ENCODE measurements around the gene RIPOR1.

RIPOR1 gene

DNA sequence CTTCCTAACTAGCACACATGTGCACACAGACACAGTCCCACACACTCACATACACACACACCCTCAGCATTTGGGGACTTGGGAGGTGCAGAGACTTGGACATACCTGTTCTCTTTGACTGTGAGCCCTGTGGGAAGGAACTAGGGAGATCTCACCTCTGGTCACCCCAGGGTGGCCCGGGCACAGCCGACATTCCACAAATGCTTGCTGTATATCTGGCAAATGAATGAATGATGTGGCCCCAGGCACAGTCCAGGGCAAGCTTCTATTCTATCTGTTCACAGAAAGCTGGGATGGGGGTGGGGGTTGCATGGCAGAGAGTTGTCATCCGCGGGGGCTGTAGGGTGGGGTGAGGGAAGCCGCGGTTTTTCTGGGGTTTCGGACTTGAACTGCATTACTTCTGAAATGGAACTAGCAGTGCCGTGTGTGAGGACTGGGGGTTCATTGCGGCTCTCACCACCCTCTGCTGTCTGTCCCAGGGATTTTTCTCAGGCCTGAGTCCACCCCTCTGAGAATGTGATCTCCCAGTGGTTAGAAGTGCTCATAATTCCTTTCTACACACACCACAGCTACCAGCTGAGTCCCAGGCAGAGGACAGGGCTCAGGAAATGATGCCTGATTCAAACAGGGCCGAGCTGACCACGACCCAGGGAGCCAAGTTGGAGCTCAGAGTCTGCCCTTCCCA, 3.3 kb upstream of the RIPOR1 start:
- H3K27me3 ChIP-seq (ENCODE audit: control insufficient read depth, low read length): peaks cover 9% of the 10 kb centered on the region
- no peaks in the 10 kb centered on the region for H3K9me2 ChIP-seq (replicated peaks; ENCODE audit: control insufficient read depth, low read length)
- H3K9me3 ChIP-seq (ENCODE audit: control insufficient read depth, insufficient read depth, low read length): no peaks in the 10 kb centered on the region
- H3K79me2 ChIP-seq (ENCODE audit: control insufficient read depth, low read length): no peaks in the 10 kb centered on the region; the same call in 1 of the 2 replicates
- H3K4me1 ChIP-seq (ENCODE audit: control insufficient read depth, low read length): peaks cover 35% of the 10 kb centered on the region
- no peaks in the 10 kb centered on the region for H4K20me1 ChIP-seq (ENCODE audit: control insufficient read depth, insufficient read depth, low read depth, low read length)
- no peak overlapping the region for H3K27ac ChIP-seq (ENCODE audit: low read depth, low read length)
- H3K36me3 ChIP-seq (ENCODE audit: control insufficient read depth, low read length): no peaks in the 10 kb centered on the region
- no peak for TF ChIP-seq EZH2phosphoT487 (IDR thresholded peaks at IDR 0.05; ENCODE audit: borderline replicate concordance, low read length)
- TF ChIP-seq, protein P1, sequence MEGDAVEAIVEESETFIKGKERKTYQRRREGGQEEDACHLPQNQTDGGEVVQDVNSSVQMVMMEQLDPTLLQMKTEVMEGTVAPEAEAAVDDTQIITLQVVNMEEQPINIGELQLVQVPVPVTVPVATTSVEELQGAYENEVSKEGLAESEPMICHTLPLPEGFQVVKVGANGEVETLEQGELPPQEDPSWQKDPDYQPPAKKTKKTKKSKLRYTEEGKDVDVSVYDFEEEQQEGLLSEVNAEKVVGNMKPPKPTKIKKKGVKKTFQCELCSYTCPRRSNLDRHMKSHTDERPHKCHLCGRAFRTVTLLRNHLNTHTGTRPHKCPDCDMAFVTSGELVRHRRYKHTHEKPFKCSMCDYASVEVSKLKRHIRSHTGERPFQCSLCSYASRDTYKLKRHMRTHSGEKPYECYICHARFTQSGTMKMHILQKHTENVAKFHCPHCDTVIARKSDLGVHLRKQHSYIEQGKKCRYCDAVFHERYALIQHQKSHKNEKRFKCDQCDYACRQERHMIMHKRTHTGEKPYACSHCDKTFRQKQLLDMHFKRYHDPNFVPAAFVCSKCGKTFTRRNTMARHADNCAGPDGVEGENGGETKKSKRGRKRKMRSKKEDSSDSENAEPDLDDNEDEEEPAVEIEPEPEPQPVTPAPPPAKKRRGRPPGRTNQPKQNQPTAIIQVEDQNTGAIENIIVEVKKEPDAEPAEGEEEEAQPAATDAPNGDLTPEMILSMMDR (IDR thresholded peaks at IDR 0.05; ENCODE audit: low read depth, low read length, poor library complexity, severe bottlenecking): no peak
- no peak overlapping the region for H3K4me3 ChIP-seq (ENCODE audit: low read length)
- H3F3A ChIP-seq (ENCODE audit: control insufficient read depth, insufficient read depth): peaks cover 2% of the 10 kb centered on the region; the same call in 1 of the 2 replicates
- H3K4me2 ChIP-seq (ENCODE audit: low read length): no peak overlapping the region

- H3K4me1 ChIP-seq (ENCODE audit: control insufficient read depth, low read length): peaks cover 36% of the 10 kb centered on the region
- H3K4me2 ChIP-seq (ENCODE audit: low read length): no peak overlapping the region
- H3K9me3 ChIP-seq (ENCODE audit: control insufficient read depth, insufficient read depth, low read length): no peaks in the 10 kb centered on the region
- peaks cover 4% of the 10 kb centered on the region for H3K79me2 ChIP-seq (ENCODE audit: control insufficient read depth, low read length)
- no peaks in the 10 kb centered on the region for H3K9me2 ChIP-seq (replicated peaks; ENCODE audit: control insufficient read depth, low read length)
- H4K20me1 ChIP-seq (ENCODE audit: control insufficient read depth, insufficient read depth, low read depth, low read length): no peaks in the 10 kb centered on the region
- peaks cover 9% of the 10 kb centered on the region for H3K27me3 ChIP-seq (ENCODE audit: control insufficient read depth, low read length)
- H3F3A ChIP-seq (ENCODE audit: control insufficient read depth, insufficient read depth): peaks cover 6% of the 10 kb centered on the region
- no peaks in the 10 kb centered on the region for H3K36me3 ChIP-seq (ENCODE audit: control insufficient read depth, low read length)
- H3K27ac ChIP-seq (ENCODE audit: low read depth, low read length): no peak overlapping the region
- TF ChIP-seq, protein P1 (IDR thresholded peaks at IDR 0.05; ENCODE audit: low read depth, low read length, poor library complexity, severe bottlenecking): no peak
- TF ChIP-seq EZH2phosphoT487 (IDR thresholded peaks at IDR 0.05; ENCODE audit: borderline replicate concordance, low read length): no peak
- H3K4me3 ChIP-seq (ENCODE audit: low read length): no peak overlapping the region
Measured at GRCh38 chr16:67526149-67526791, 2.4 kb upstream of the RIPOR1 start.

GRCh38 chr16:67528870-67529581, 397 bp downstream of the RIPOR1 start:
- H4K20me1 ChIP-seq (ENCODE audit: control insufficient read depth, insufficient read depth, low read depth, low read length): 0 out of 2 replicates have a peak, but pooled peaks cover 4% of the 10 kb centered on the region
- H3K9me3 ChIP-seq (ENCODE audit: control insufficient read depth, insufficient read depth, low read length): no peaks in the 10 kb centered on the region
- H3K27me3 ChIP-seq (ENCODE audit: control insufficient read depth, low read length): peaks cover 9% of the 10 kb centered on the region
- peaks cover 53% of the 10 kb centered on the region for H3K4me1 ChIP-seq (ENCODE audit: control insufficient read depth, low read length)
- TF ChIP-seq EZH2phosphoT487 (IDR thresholded peaks at IDR 0.05; ENCODE audit: borderline replicate concordance, low read length): no peak
- TF ChIP-seq, protein P1 (IDR thresholded peaks at IDR 0.05; ENCODE audit: low read depth, low read length, poor library complexity, severe bottlenecking): no peak
- H3K4me3 ChIP-seq (ENCODE audit: low read length): peak overlapping the region; percentile 85
- no peaks in the 10 kb centered on the region for H3K9me2 ChIP-seq (replicated peaks; ENCODE audit: control insufficient read depth, low read length)
- peak overlapping the region; percentile 98 for H3K4me2 ChIP-seq (ENCODE audit: low read length)
- H3F3A ChIP-seq (ENCODE audit: control insufficient read depth, insufficient read depth): peaks cover 12% of the 10 kb centered on the region
- no peaks in the 10 kb centered on the region for H3K36me3 ChIP-seq (ENCODE audit: control insufficient read depth, low read length)
- peaks cover 8% of the 10 kb centered on the region for H3K79me2 ChIP-seq (ENCODE audit: control insufficient read depth, low read length)
- H3K27ac ChIP-seq (ENCODE audit: low read depth, low read length): peak overlapping the region; percentile 89; the same call in 1 of the 2 replicates
